HepG2 (cell line): ENCODE measurements around the gene ADAMTS13. TPM values are rescaled to one million over a fixed set of nuclear protein-coding genes. Genes with fewer than 3 reads are reported as not detected.

Experiments
- ATAC-seq: fragments of 200-7000 bp; cut with Tn5 transposase; 3 replicates; pipeline ENCODE4 v1.9.1; 2020; ENCODE audit warnings: mild to moderate bottlenecking, moderate library complexity
- BruUV-seq: library from RNA; stranded (reverse); fragments of 400-500 nt; replicated peaks from 2 replicates; lab custom pipeline; 2021; lab: Mats Ljungman, UMichigan
- CTCF ChIA-PET: fragments of 300-600 bp; formaldehyde crosslinking; extraction: SDS; loops from one replicate; lab custom pipeline; 2021; ENCODE audit warnings: low total read pairs, inconsistent platforms, low intra/inter-chr PET ratio; lab: Yijun Ruan, JAX
- POLR2A ChIA-PET: fragments of 350-600 bp; sonication (Branson Sonifier 250); formaldehyde crosslinking; loops from one replicate; lab custom pipeline; 2020; ENCODE audit warnings: antibody characterized with exemption, inconsistent platforms; lab: Yijun Ruan, JAX
- DNase-seq: peaks from one replicate; pipeline ENCODE4 v3.0.0-alpha.2; 2015; ENCODE audit warnings: low spot score
- FAIRE-seq: peaks from 3 replicates; lab custom pipeline; 2011; peaks lifted over from hg19 to GRCh38; lab: Jason Lieb, UNC
- H2AFZ ChIP-seq: one replicate; pipeline ENCODE4 v1.6.1; 2011; ENCODE audit warnings: low read length, inconsistent platforms
- H3K27ac ChIP-seq: fragments of 300-600 bp; 3 replicates; pipeline ENCODE4 v1.8.0; 2011; ENCODE audit warnings: mixed run types, mild to moderate bottlenecking, mixed read lengths, low read length, inconsistent platforms; ENCODE audit not compliant: insufficient read depth; ENCODE audit errors: extremely low read length
- H3K27me3 ChIP-seq, 2 experiments: fragments of 200-600 bp in 1 of 2; 2 replicates in 1 of 2; 3 replicates in 1 of 2; pipeline versions ENCODE4 v1.6.0 to v1.8.0; 2011; ENCODE audit warnings: low read length in 2 of 2, mild to moderate bottlenecking in 2 of 2, moderate library complexity in 2 of 2, inconsistent platforms in 1 of 2; ENCODE audit not compliant: insufficient read depth in 2 of 2, control insufficient read depth in 1 of 2
- H3K36me3 ChIP-seq, 2 experiments: fragments of 200-600 bp in 1 of 2; replicated peaks in 1 of 2; 2 replicates in 1 of 2; 3 replicates in 1 of 2; pipeline versions ENCODE4 v1.5.1 to v1.8.0; 2011; ENCODE audit warnings: low read length in 2 of 2, inconsistent platforms in 1 of 2; ENCODE audit not compliant: insufficient read depth in 2 of 2, control insufficient read depth in 1 of 2
- H3K4me1 ChIP-seq: 2 replicates; pipeline ENCODE4 v1.5.1; 2012; ENCODE audit warnings: low read length, inconsistent platforms; ENCODE audit not compliant: insufficient read depth
- H3K4me2 ChIP-seq: 2 replicates; pipeline ENCODE4 v1.6.0; 2011; ENCODE audit warnings: low read depth, low read length, inconsistent platforms
- H3K4me3 ChIP-seq, 3 experiments: fragments of 200-600 bp in 1 of 3; sonication (generic), shearing (Covaris generic) in 1 of 3; replicated peaks in 1 of 3; 2 replicates each; pipeline ENCODE4 v1.5.1; 2011 to 2016; ENCODE audit warnings: low read length in 3 of 3, inconsistent platforms in 2 of 3, low read depth in 2 of 3, mild to moderate bottlenecking in 2 of 3, control low read depth in 1 of 3, mixed read lengths in 1 of 3; ENCODE audit not compliant: insufficient read depth in 1 of 3
- H3K79me2 ChIP-seq: one replicate; pipeline ENCODE4 v1.6.1; 2011; ENCODE audit warnings: low read length, inconsistent platforms; ENCODE audit not compliant: insufficient read depth
- H3K9ac ChIP-seq: 2 replicates; pipeline ENCODE4 v1.6.0; 2011; ENCODE audit warnings: mild to moderate bottlenecking, low read depth, low read length, inconsistent platforms; ENCODE audit not compliant: insufficient read depth
- H3K9me3 ChIP-seq: 2 replicates; pipeline ENCODE4 v1.5.1; 2012; ENCODE audit warnings: mild to moderate bottlenecking, low read length
- H4K20me1 ChIP-seq: 2 replicates; pipeline ENCODE4 v1.6.0; 2011; ENCODE audit warnings: inconsistent platforms, mild to moderate bottlenecking, low read length, moderate library complexity; ENCODE audit not compliant: insufficient read depth
- IKZF1 ChIP-seq: fragments of 450-650 bp; IDR thresholded peaks from 2 replicates; pipeline ENCODE4 v1.7.1; 2016
- KDM6A ChIP-seq: IDR thresholded peaks from 2 replicates; pipeline ENCODE4 v1.6.1; 2016; ENCODE audit warnings: low read depth
- RBAK ChIP-seq: sonication (generic); formaldehyde crosslinking; IDR thresholded peaks from 2 replicates; pipeline ENCODE4 v1.5.1; 2020; ENCODE audit warnings: mild to moderate bottlenecking, missing genetic modification reagents
- SP4 ChIP-seq: sonication (generic); formaldehyde crosslinking; IDR thresholded peaks from 2 replicates; pipeline ENCODE4 v1.8.1; 2023; ENCODE audit warnings: mild to moderate bottlenecking, missing genetic modification reagents
- ZNF24 ChIP-seq: fragments of 450-650 bp; IDR thresholded peaks from 2 replicates; pipeline ENCODE4 v1.6.1; 2017; ENCODE audit warnings: antibody characterized with exemption, mild to moderate bottlenecking
- ZNF512 ChIP-seq: sonication (generic); formaldehyde crosslinking; IDR thresholded peaks from 2 replicates; pipeline ENCODE4 v1.4.0; 2020; ENCODE audit warnings: mild to moderate bottlenecking, missing genetic modification reagents
- ZNF550 ChIP-seq: sonication (generic); formaldehyde crosslinking; IDR thresholded peaks from 2 replicates; pipeline ENCODE4 v1.4.0; 2020; ENCODE audit warnings: mild to moderate bottlenecking, missing genetic modification reagents, borderline replicate concordance
- ZNF737 ChIP-seq: sonication (generic); formaldehyde crosslinking; IDR thresholded peaks from 2 replicates; pipeline ENCODE4 v1.5.0; 2020; ENCODE audit warnings: missing genetic modification reagents, mild to moderate bottlenecking, borderline replicate concordance
- ZNF770 ChIP-seq: sonication (generic); formaldehyde crosslinking; IDR thresholded peaks from 2 replicates; pipeline ENCODE4 v1.5.0; 2020; ENCODE audit warnings: mild to moderate bottlenecking, missing genetic modification reagents
- WGBS: methylation state at CpG from one replicate; pipeline ENCODE4 v1.1.6; 2017; ENCODE audit warnings: low lambda C conversion rate; 5-methylcytosine and 5-hydroxymethylcytosine counted together
- in situ Hi-C: cut with HindIII; loops from 2 replicates; pipeline ENCODE4 v1.10.0; 2017; ENCODE audit warnings: low pct_unique_long_range_greater_than_20kb; ENCODE audit not compliant: extremely low pct_ligation_motif_present
- intact Hi-C: fragments of 100-400 bp; cut with micrococcal nuclease; formaldehyde crosslinking; loops from one replicate; pipeline ENCODE4 v1.10.0; 2022; ENCODE audit not compliant: unreplicated experiment
- polyA plus RNA-seq, 8 experiments: library from polyadenylated mRNA; depleted of rRNA in 3 of 8; stranded (reverse) in 7 of 8; unstranded in 1 of 8; fragments of >200 nt; fragmentation: Illumina TruSeq in 4 of 8; extraction: Trizol in 4 of 8; gene quantifications; 2 replicates each; pipeline versions ENCODE4 v1.2.1 to v1.2.3, GENCODE V29; 2011 to 2016; ENCODE audit warnings: low read depth in 4 of 8, missing spikeins in 1 of 8, mixed read lengths in 1 of 8; ENCODE audit not compliant: insufficient read depth in 1 of 8
- total RNA-seq, 5 experiments: library from RNA; depleted of rRNA; stranded (reverse); fragments of >200 nt; fragmentation: Illumina TruSeq; extraction: Trizol; gene quantifications; 2 replicates each; pipeline ENCODE4 v1.2.3, GENCODE V29; 2016; ENCODE audit warnings: low read depth in 1 of 5

The ADAMTS13 gene
- total and polyA plus RNA-seq, 2 of the 13 experiments (the other 11 are each of a cell fraction or from before 2014, with no cell fraction given): 0.91 to 4.5 TPM

- TF ChIP-seq ZNF512 (CRISPR knock-in tag): no peak
- TF ChIP-seq ZNF737 (CRISPR knock-in tag): no peak
- TF ChIP-seq KDM6A (CRISPR knock-in tag): no peak
- no peak for TF ChIP-seq SP4 (CRISPR knock-in tag)
- no peak for TF ChIP-seq RBAK (CRISPR knock-in tag)
- TF ChIP-seq ZNF550 (CRISPR knock-in tag): no peak
- no peak for TF ChIP-seq IKZF1
- TF ChIP-seq, all 625 proteins: peak for 0
Observed at GRCh38 chr9:133476036-133476931, 54.1 kb downstream of the ADAMTS13 start (continued).

- no peak overlapping the region for H3K9ac ChIP-seq
- FAIRE-seq: no peak
- CTCF ChIA-PET: no interaction called here
- intact Hi-C loops: no loop called here
- POLR2A ChIA-PET: interaction anchor here (3.9 kb wide), 1 partner anchor 17 kb away, joined by 50 read pairs; the partner anchor contains the start of gene CACFD1
- in situ Hi-C loops: no loop called here
- H3K79me2 ChIP-seq: no peaks in the 10 kb centered on the region
- BruUV-seq: no TSS peak
- no peak overlapping the region for H3K27ac ChIP-seq
- H3K4me3 ChIP-seq: no peak overlapping the region
- WGBS: 96% methylated on average over 14 of the region's 21 CpGs
- 0 out of 5 replicates have a peak, but pooled peaks cover 0 to 3% of the 10 kb centered on the region in 2 experiments for H3K36me3 ChIP-seq
- H3K4me1 ChIP-seq: peaks cover 23% of the 10 kb centered on the region
- no peak for DNase-seq
- H3K9me3 ChIP-seq: no peaks in the 10 kb centered on the region
- 0 out of 2 replicates have a peak, but pooled peaks cover 2% of the 10 kb centered on the region for H4K20me1 ChIP-seq
- peaks cover 0 to 16% of the 10 kb centered on the region in 2 experiments for H3K27me3 ChIP-seq
- H2AFZ ChIP-seq: no peak overlapping the region
- TF ChIP-seq ZNF770 (CRISPR knock-in tag): 0 out of 2 replicates have a peak, but pooled peaks have one; percentile 15
- no peak for TF ChIP-seq ZNF24
- TF ChIP-seq, all 625 proteins: peak for 1
- no peak overlapping the region for H3K4me2 ChIP-seq
- ATAC-seq: no peak
Observed at GRCh38 chr9:133476941-133477340, 54.8 kb downstream of the ADAMTS13 start.
